HG02885 (cell line): ENCODE results near the gene CERS6.

Source experiments
- ATAC-seq: cut with Tn5 transposase; IDR thresholded peaks from one replicate; pipeline ENCODE4 v1.9.1; 2021; ENCODE audit warnings: mild to moderate bottlenecking; ENCODE audit not compliant: unreplicated experiment, poor library complexity

Gene CERS6

GRCh38 chr2:168716839-168717238 lies 260.8 kb downstream of the CERS6 start:
- ATAC-seq: no peak

GRCh38 chr2:168717790-168718502 lies 261.9 kb downstream of the CERS6 start:
- ATAC-seq: no peak

- ATAC-seq: no peak
Observed at GRCh38 chr2:168718622-168719021, 262.6 kb downstream of the CERS6 start.

GRCh38 chr2:168719446-168719845 lies 263.4 kb downstream of the CERS6 start:
- no peak for ATAC-seq

- ATAC-seq: no peak
Observed at GRCh38 chr2:168722592-168722991, 266.5 kb downstream of the CERS6 start.

- no peak for ATAC-seq
Observed at GRCh38 chr2:168723275-168723899, 267.3 kb downstream of the CERS6 start.

- ATAC-seq: peak; percentile 79
Observed at GRCh38 chr2:168726375-168726774, 270.3 kb downstream of the CERS6 start.

GRCh38 chr2:168727904-168728470 lies 271.9 kb downstream of the CERS6 start:
- ATAC-seq: no peak

GRCh38 chr2:168729455-168729854 lies 273.4 kb downstream of the CERS6 start:
- no peak for ATAC-seq

- ATAC-seq: no peak
Observed at GRCh38 chr2:168730344-168730743, 274.3 kb downstream of the CERS6 start.

GRCh38 chr2:168731002-168731401 lies 274.9 kb downstream of the CERS6 start:
- no peak for ATAC-seq

- no peak for ATAC-seq
Observed at GRCh38 chr2:168731616-168732015, 275.5 kb downstream of the CERS6 start.

- ATAC-seq: no peak
Observed at GRCh38 chr2:168732100-168732499, 276.0 kb downstream of the CERS6 start.

GRCh38 chr2:168732506-168732905 lies 276.4 kb downstream of the CERS6 start:
- ATAC-seq: no peak

- ATAC-seq: no peak
Observed at GRCh38 chr2:168734199-168734760, 278.2 kb downstream of the CERS6 start.

- no peak for ATAC-seq
Observed at GRCh38 chr2:168736649-168737445, 280.8 kb downstream of the CERS6 start.

GRCh38 chr2:168738062-168738461 lies 282.0 kb downstream of the CERS6 start:
- no peak for ATAC-seq

- no peak for ATAC-seq
Observed at GRCh38 chr2:168740360-168740759, 284.3 kb downstream of the CERS6 start.

- no peak for ATAC-seq
Observed at GRCh38 chr2:168740788-168741187, 284.7 kb downstream of the CERS6 start.

GRCh38 chr2:168742258-168742932 lies 286.3 kb downstream of the CERS6 start:
- ATAC-seq: no peak
